NCI-H128 (cell line): ENCODE data around the gene REX1BD.
A peak's percentile ranks its signal among the peaks of the same experiment; 100 is the strongest.
"Not testable (repeated sequence)": the region's sequence is repeated elsewhere in the genome, so short reads cannot be mapped to it uniquely, and the experiment has no call there.

Experiments
- DNase-seq: peaks from one replicate; lab custom pipeline; 2025; ENCODE audit not compliant: unreplicated experiment; lab: John Stamatoyannopoulos, UW

Gene REX1BD

GRCh38 chr19:18576383-18576782 is 12.2 kb upstream of the REX1BD start:
- no peak for DNase-seq

- DNase-seq, result no peak
These were observed 11.2 kb upstream of the REX1BD start for GRCh38 chr19:18577365-18577914.

GRCh38 chr19:18580311-18580710 is 8.3 kb upstream of the REX1BD start:
- DNase-seq, result no peak

GRCh38 chr19:18586306-18586705 is 2.3 kb upstream of the REX1BD start:
- no peak for DNase-seq

GRCh38 chr19:18587561-18587960 is 1.0 kb upstream of the REX1BD start:
- DNase-seq, result no peak

GRCh38 chr19:18587962-18588610 is 512 bp upstream of the REX1BD start:
- DNase-seq, result no peak

GRCh38 chr19:18589380-18590272 is 1.0 kb downstream of the REX1BD start:
- DNase-seq, result no peak

GRCh38 chr19:18590273-18591272 is 2.0 kb downstream of the REX1BD start:
- DNase-seq, result no peak

GRCh38 chr19:18591735-18592385 is 3.3 kb downstream of the REX1BD start:
- no peak for DNase-seq

- not testable (repeated sequence) for DNase-seq
These were observed 4.1 kb downstream of the REX1BD start for GRCh38 chr19:18592732-18593131.

- no peak for DNase-seq
These were observed 4.9 kb downstream of the REX1BD start for GRCh38 chr19:18593367-18594095.

- DNase-seq, result peak; percentile 36
These were observed 5.7 kb downstream of the REX1BD start for GRCh38 chr19:18594096-18594823.

GRCh38 chr19:18594824-18595373 is 6.3 kb downstream of the REX1BD start:
- no peak for DNase-seq

GRCh38 chr19:18595475-18595874 is 6.9 kb downstream of the REX1BD start:
- no peak for DNase-seq

- DNase-seq, result no peak
These were observed 8.2 kb downstream of the REX1BD start for GRCh38 chr19:18596752-18597157.

GRCh38 chr19:18597809-18598660 is 9.4 kb downstream of the REX1BD start:
- no peak for DNase-seq

- DNase-seq, result no peak
These were observed 10.9 kb downstream of the REX1BD start for GRCh38 chr19:18599485-18599884.
